ENCODE measurements around the gene ASPG.

DNA sequence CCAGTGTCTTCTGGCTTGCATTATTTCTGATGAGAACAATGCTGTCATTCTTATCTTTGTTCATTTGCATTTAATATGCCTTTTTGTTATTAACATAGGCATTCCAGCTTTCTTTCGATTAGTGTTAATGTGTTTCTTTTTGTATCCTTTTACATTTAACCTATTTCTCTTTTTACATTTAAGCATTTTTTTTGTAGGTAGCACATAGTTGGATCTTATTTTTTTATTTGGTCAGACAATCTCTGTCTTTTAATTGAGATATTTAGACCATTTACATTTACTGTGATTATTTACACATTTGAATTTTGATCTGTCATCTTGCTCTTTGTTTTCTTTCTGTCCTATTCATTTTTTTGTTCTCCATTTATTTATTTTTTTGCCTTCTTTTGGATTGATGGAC is 38.4 kb downstream of the ASPG start:
- TF ChIP-seq, protein P1, sequence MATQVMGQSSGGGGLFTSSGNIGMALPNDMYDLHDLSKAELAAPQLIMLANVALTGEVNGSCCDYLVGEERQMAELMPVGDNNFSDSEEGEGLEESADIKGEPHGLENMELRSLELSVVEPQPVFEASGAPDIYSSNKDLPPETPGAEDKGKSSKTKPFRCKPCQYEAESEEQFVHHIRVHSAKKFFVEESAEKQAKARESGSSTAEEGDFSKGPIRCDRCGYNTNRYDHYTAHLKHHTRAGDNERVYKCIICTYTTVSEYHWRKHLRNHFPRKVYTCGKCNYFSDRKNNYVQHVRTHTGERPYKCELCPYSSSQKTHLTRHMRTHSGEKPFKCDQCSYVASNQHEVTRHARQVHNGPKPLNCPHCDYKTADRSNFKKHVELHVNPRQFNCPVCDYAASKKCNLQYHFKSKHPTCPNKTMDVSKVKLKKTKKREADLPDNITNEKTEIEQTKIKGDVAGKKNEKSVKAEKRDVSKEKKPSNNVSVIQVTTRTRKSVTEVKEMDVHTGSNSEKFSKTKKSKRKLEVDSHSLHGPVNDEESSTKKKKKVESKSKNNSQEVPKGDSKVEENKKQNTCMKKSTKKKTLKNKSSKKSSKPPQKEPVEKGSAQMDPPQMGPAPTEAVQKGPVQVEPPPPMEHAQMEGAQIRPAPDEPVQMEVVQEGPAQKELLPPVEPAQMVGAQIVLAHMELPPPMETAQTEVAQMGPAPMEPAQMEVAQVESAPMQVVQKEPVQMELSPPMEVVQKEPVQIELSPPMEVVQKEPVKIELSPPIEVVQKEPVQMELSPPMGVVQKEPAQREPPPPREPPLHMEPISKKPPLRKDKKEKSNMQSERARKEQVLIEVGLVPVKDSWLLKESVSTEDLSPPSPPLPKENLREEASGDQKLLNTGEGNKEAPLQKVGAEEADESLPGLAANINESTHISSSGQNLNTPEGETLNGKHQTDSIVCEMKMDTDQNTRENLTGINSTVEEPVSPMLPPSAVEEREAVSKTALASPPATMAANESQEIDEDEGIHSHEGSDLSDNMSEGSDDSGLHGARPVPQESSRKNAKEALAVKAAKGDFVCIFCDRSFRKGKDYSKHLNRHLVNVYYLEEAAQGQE (IDR thresholded peaks at IDR 0.05; ENCODE audit: insufficient replicate concordance, low read depth) = no peak
- TF ChIP-seq, protein P2, sequence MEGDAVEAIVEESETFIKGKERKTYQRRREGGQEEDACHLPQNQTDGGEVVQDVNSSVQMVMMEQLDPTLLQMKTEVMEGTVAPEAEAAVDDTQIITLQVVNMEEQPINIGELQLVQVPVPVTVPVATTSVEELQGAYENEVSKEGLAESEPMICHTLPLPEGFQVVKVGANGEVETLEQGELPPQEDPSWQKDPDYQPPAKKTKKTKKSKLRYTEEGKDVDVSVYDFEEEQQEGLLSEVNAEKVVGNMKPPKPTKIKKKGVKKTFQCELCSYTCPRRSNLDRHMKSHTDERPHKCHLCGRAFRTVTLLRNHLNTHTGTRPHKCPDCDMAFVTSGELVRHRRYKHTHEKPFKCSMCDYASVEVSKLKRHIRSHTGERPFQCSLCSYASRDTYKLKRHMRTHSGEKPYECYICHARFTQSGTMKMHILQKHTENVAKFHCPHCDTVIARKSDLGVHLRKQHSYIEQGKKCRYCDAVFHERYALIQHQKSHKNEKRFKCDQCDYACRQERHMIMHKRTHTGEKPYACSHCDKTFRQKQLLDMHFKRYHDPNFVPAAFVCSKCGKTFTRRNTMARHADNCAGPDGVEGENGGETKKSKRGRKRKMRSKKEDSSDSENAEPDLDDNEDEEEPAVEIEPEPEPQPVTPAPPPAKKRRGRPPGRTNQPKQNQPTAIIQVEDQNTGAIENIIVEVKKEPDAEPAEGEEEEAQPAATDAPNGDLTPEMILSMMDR (IDR thresholded peaks at IDR 0.05; ENCODE audit: insufficient read depth, low read length) = no peak
